GM23338 (cell line): Measurements from ENCODE around the gene AP3B2. TPM values are rescaled to one million over a fixed set of nuclear protein-coding genes. Genes with fewer than 3 reads are reported as not detected.

Source experiments
- ATAC-seq: fragments of 200-7000 bp; cut with Tn5 transposase; 3 replicates; pipeline ENCODE4 v1.9.1; 2020
- DNase-seq: peaks from one replicate; pipeline ENCODE4 v3.0.0-alpha.2; 2015; ENCODE audit warnings: low spot score
- H2AFZ ChIP-seq: fragments of 200-600 bp; sonication (generic); 2 replicates; pipeline ENCODE4 v1.8.0; 2016; ENCODE audit warnings: antibody characterized with exemption, mild to moderate bottlenecking, moderate library complexity
- H3F3A ChIP-seq: fragments of 200-600 bp; sonication (generic); replicated peaks from 2 replicates; pipeline ENCODE4 v1.8.0; 2017; ENCODE audit warnings: antibody characterized with exemption, mixed run types, low read depth
- H3K27ac ChIP-seq: fragments of 200-600 bp; sonication (generic); 2 replicates; pipeline ENCODE4 v1.6.1; 2016; ENCODE audit warnings: low read depth
- H3K27me3 ChIP-seq: fragments of 200-600 bp; sonication (generic); 2 replicates; pipeline ENCODE4 v1.8.0; 2016; ENCODE audit warnings: mild to moderate bottlenecking, mixed run types, moderate library complexity; ENCODE audit not compliant: insufficient read depth
- H3K36me3 ChIP-seq: fragments of 200-600 bp; sonication (generic); 2 replicates; pipeline ENCODE4 v1.8.0; 2016; ENCODE audit warnings: mild to moderate bottlenecking; ENCODE audit not compliant: insufficient read depth
- H3K4me1 ChIP-seq: fragments of 200-600 bp; sonication (generic); 2 replicates; pipeline ENCODE4 v1.8.0; 2016; ENCODE audit warnings: mild to moderate bottlenecking, moderate library complexity; ENCODE audit not compliant: insufficient read depth
- H3K4me2 ChIP-seq: fragments of 200-600 bp; sonication (generic); 2 replicates; pipeline ENCODE4 v1.7.1; 2017; ENCODE audit warnings: mixed run types
- H3K4me3 ChIP-seq: fragments of 200-600 bp; sonication (generic); 2 replicates; pipeline ENCODE4 v1.6.1; 2016; ENCODE audit warnings: mixed run types
- H3K79me2 ChIP-seq: fragments of 200-600 bp; sonication (generic); replicated peaks from 2 replicates; pipeline ENCODE4 v1.8.0; 2017; ENCODE audit warnings: mild to moderate bottlenecking; ENCODE audit not compliant: insufficient read depth
- H3K9me2 ChIP-seq: fragments of 200-600 bp; sonication (generic); 2 replicates; pipeline ENCODE4 v1.8.0; 2017; ENCODE audit not compliant: insufficient read depth
- H4K20me1 ChIP-seq: fragments of 200-600 bp; sonication (generic); replicated peaks from 2 replicates; pipeline ENCODE4 v1.8.0; 2017; ENCODE audit warnings: mild to moderate bottlenecking; ENCODE audit not compliant: insufficient read depth
- H3K27ac Mint-ChIP-seq: 2 replicates; pipeline ENCODE4 v1.8.0; 2020; ENCODE audit warnings: inconsistent platforms, mild to moderate bottlenecking, moderate library complexity, mixed read lengths
- H3K27me3 Mint-ChIP-seq: 3 replicates; pipeline ENCODE4 v1.8.0; 2022; ENCODE audit warnings: low read depth, mild to moderate bottlenecking, moderate library complexity, mixed read lengths, inconsistent platforms; ENCODE audit not compliant: insufficient read depth, poor library complexity
- H3K36me3 Mint-ChIP-seq: 3 replicates; pipeline ENCODE4 v1.8.0; 2021; ENCODE audit warnings: low read depth, mild to moderate bottlenecking, inconsistent platforms, moderate library complexity, mixed read lengths
- H3K4me1 Mint-ChIP-seq: 3 replicates; pipeline ENCODE4 v1.8.0; 2020; ENCODE audit warnings: mild to moderate bottlenecking, inconsistent platforms, mixed read lengths
- H3K4me3 Mint-ChIP-seq: 3 replicates; pipeline ENCODE4 v1.8.0; 2021; ENCODE audit warnings: moderate library complexity, mild to moderate bottlenecking, inconsistent platforms, mixed read lengths
- H3K9me3 Mint-ChIP-seq: 3 replicates; pipeline ENCODE4 v1.8.0; 2020; ENCODE audit warnings: moderate library complexity, mild to moderate bottlenecking, inconsistent platforms, mixed read lengths
- CREB1 ChIP-seq: fragments of 250-450 bp; sonication (Bioruptor Pico); IDR thresholded peaks from 2 replicates; pipeline ENCODE4 v1.5.0; 2020; ENCODE audit warnings: low read depth, mild to moderate bottlenecking, moderate library complexity
- EZH2 ChIP-seq: fragments of 200-600 bp; sonication (generic); IDR thresholded peaks from one replicate; pipeline ENCODE4 v1.8.0; 2017; ENCODE audit warnings: antibody characterized with exemption, mild to moderate bottlenecking, low read depth; ENCODE audit not compliant: unreplicated experiment
- EZH2phosphoT487 ChIP-seq: fragments of 200-600 bp; sonication (generic); IDR thresholded peaks from one replicate; pipeline ENCODE4 v1.8.1; 2018; ENCODE audit warnings: antibody characterized with exemption; ENCODE audit not compliant: unreplicated experiment
- JUNB ChIP-seq: IDR thresholded peaks from one replicate; pipeline ENCODE4 v1.6.1; 2016; ENCODE audit warnings: antibody characterized with exemption; ENCODE audit not compliant: unreplicated experiment
- POLR2AphosphoS5 ChIP-seq: IDR thresholded peaks from 2 replicates; pipeline ENCODE4 v1.6.1; 2016; ENCODE audit warnings: antibody characterized with exemption, low read depth
- STAT1 ChIP-seq: IDR thresholded peaks from one replicate; pipeline ENCODE4 v1.6.1; 2016; ENCODE audit warnings: antibody characterized with exemption; ENCODE audit not compliant: unreplicated experiment
- ZNF114 ChIP-seq: fragments of 250-450 bp; sonication (Bioruptor Pico); IDR thresholded peaks from 2 replicates; pipeline ENCODE4 v1.5.0; 2020; ENCODE audit warnings: mild to moderate bottlenecking, moderate library complexity
- ZNF331 ChIP-seq: fragments of 250-450 bp; sonication (Bioruptor Pico); IDR thresholded peaks from 2 replicates; pipeline ENCODE4 v1.5.0; 2020; ENCODE audit warnings: low read depth, mild to moderate bottlenecking, moderate library complexity
- polyA plus RNA-seq: library from polyadenylated mRNA; unstranded; fragments of >200 nt; fragmentation: Nextera tagmentation; extraction: Ambion mirVana; gene quantifications from 2 replicates; pipeline ENCODE4 v1.2.1, GENCODE V29; 2016
- total RNA-seq: library from RNA; depleted of rRNA; stranded (reverse); fragments of >200 nt; shearing (Covaris generic); gene quantifications from 2 replicates; pipeline ENCODE4 v1.2.3, GENCODE V29; 2014
- TF ChIP-seq, protein P1 (sequence below): IDR thresholded peaks from one replicate; pipeline ENCODE4 v1.6.1; 2018; ENCODE audit warnings: antibody characterized with exemption; ENCODE audit not compliant: unreplicated experiment
- TF ChIP-seq, protein P2 (sequence below): fragments of 250-450 bp; sonication (Bioruptor Pico); IDR thresholded peaks from 2 replicates; pipeline ENCODE4 v1.5.0; 2020; ENCODE audit warnings: mild to moderate bottlenecking, moderate library complexity
- TF ChIP-seq, protein P3 (sequence below), 2 experiments: fragments of 200-600 bp in 1 of 2; sonication (generic) in 1 of 2; conservative IDR thresholded peaks; 2 replicates each; pipeline versions ENCODE4 v1.5.1 to v1.6.1; 2016 to 2017; ENCODE audit warnings: antibody characterized with exemption in 2 of 2, low read depth in 2 of 2, mild to moderate bottlenecking in 2 of 2, moderate library complexity in 1 of 2
- TF ChIP-seq, protein P4 (sequence below): IDR thresholded peaks from 2 replicates; pipeline ENCODE4 v1.6.1; 2016; ENCODE audit warnings: antibody characterized with exemption

The AP3B2 gene
- total and polyA plus RNA-seq, 2 experiments from 2014 or later: 9.5 to 19.2 TPM

DNA sequence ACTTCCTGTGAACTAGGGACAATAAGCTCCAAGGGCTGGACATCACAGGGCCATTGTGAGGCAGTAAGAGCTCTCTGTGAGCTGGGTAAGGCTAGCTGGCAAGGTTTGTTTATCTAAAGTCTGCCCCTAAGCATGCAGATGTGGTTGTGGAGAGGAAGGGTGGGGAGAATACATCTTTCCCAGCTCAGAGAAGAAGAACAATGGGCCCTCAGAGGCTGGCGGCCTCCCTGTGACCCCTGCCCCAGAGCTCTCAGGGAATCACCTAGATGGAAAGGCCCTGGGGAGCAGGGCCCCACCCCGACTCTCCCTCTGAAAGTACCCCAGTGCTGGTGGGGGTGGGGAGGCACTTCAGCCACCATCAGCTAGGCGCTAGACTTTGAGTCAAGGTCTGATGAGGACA, 4.3 kb upstream of the AP3B2 start:
- Mint-ChIP-seq H3K27me3 (peaks cover 14% of the 10 kb centered on the region), H3K4me1 (peaks cover 5% of the 10 kb centered on the region; the same call in 2 of the 3 replicates), H3K9me3 (peaks cover 15% of the 10 kb centered on the region), H3K36me3 (peaks cover 8% of the 10 kb centered on the region; the same call in 1 of the 3 replicates), H3K4me3 (no peak overlapping the region), H3K27ac (no peak overlapping the region)
- H3K36me3 ChIP-seq: no peaks in the 10 kb centered on the region
- no peaks in the 10 kb centered on the region for H4K20me1 ChIP-seq
- no peak overlapping the region for H3K4me3 ChIP-seq
- H3K27me3 ChIP-seq: peaks cover 9% of the 10 kb centered on the region
- H3K79me2 ChIP-seq: no peaks in the 10 kb centered on the region
- H3K9me2 ChIP-seq: 0 out of 2 replicates have a peak, but pooled peaks cover 7% of the 10 kb centered on the region
- H3F3A ChIP-seq: no peaks in the 10 kb centered on the region
- DNase-seq (no peak), ATAC-seq (no peak)
- H3K4me1 ChIP-seq: peaks cover 6% of the 10 kb centered on the region
- no peak for TF ChIP-seq EZH2
- no peak for TF ChIP-seq STAT1
- TF ChIP-seq ZNF331 (CRISPR knock-in tag): no peak
- TF ChIP-seq CREB1 (CRISPR knock-in tag): no peak
- TF ChIP-seq, protein P1, sequence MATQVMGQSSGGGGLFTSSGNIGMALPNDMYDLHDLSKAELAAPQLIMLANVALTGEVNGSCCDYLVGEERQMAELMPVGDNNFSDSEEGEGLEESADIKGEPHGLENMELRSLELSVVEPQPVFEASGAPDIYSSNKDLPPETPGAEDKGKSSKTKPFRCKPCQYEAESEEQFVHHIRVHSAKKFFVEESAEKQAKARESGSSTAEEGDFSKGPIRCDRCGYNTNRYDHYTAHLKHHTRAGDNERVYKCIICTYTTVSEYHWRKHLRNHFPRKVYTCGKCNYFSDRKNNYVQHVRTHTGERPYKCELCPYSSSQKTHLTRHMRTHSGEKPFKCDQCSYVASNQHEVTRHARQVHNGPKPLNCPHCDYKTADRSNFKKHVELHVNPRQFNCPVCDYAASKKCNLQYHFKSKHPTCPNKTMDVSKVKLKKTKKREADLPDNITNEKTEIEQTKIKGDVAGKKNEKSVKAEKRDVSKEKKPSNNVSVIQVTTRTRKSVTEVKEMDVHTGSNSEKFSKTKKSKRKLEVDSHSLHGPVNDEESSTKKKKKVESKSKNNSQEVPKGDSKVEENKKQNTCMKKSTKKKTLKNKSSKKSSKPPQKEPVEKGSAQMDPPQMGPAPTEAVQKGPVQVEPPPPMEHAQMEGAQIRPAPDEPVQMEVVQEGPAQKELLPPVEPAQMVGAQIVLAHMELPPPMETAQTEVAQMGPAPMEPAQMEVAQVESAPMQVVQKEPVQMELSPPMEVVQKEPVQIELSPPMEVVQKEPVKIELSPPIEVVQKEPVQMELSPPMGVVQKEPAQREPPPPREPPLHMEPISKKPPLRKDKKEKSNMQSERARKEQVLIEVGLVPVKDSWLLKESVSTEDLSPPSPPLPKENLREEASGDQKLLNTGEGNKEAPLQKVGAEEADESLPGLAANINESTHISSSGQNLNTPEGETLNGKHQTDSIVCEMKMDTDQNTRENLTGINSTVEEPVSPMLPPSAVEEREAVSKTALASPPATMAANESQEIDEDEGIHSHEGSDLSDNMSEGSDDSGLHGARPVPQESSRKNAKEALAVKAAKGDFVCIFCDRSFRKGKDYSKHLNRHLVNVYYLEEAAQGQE: no peak
- TF ChIP-seq, protein P2, sequence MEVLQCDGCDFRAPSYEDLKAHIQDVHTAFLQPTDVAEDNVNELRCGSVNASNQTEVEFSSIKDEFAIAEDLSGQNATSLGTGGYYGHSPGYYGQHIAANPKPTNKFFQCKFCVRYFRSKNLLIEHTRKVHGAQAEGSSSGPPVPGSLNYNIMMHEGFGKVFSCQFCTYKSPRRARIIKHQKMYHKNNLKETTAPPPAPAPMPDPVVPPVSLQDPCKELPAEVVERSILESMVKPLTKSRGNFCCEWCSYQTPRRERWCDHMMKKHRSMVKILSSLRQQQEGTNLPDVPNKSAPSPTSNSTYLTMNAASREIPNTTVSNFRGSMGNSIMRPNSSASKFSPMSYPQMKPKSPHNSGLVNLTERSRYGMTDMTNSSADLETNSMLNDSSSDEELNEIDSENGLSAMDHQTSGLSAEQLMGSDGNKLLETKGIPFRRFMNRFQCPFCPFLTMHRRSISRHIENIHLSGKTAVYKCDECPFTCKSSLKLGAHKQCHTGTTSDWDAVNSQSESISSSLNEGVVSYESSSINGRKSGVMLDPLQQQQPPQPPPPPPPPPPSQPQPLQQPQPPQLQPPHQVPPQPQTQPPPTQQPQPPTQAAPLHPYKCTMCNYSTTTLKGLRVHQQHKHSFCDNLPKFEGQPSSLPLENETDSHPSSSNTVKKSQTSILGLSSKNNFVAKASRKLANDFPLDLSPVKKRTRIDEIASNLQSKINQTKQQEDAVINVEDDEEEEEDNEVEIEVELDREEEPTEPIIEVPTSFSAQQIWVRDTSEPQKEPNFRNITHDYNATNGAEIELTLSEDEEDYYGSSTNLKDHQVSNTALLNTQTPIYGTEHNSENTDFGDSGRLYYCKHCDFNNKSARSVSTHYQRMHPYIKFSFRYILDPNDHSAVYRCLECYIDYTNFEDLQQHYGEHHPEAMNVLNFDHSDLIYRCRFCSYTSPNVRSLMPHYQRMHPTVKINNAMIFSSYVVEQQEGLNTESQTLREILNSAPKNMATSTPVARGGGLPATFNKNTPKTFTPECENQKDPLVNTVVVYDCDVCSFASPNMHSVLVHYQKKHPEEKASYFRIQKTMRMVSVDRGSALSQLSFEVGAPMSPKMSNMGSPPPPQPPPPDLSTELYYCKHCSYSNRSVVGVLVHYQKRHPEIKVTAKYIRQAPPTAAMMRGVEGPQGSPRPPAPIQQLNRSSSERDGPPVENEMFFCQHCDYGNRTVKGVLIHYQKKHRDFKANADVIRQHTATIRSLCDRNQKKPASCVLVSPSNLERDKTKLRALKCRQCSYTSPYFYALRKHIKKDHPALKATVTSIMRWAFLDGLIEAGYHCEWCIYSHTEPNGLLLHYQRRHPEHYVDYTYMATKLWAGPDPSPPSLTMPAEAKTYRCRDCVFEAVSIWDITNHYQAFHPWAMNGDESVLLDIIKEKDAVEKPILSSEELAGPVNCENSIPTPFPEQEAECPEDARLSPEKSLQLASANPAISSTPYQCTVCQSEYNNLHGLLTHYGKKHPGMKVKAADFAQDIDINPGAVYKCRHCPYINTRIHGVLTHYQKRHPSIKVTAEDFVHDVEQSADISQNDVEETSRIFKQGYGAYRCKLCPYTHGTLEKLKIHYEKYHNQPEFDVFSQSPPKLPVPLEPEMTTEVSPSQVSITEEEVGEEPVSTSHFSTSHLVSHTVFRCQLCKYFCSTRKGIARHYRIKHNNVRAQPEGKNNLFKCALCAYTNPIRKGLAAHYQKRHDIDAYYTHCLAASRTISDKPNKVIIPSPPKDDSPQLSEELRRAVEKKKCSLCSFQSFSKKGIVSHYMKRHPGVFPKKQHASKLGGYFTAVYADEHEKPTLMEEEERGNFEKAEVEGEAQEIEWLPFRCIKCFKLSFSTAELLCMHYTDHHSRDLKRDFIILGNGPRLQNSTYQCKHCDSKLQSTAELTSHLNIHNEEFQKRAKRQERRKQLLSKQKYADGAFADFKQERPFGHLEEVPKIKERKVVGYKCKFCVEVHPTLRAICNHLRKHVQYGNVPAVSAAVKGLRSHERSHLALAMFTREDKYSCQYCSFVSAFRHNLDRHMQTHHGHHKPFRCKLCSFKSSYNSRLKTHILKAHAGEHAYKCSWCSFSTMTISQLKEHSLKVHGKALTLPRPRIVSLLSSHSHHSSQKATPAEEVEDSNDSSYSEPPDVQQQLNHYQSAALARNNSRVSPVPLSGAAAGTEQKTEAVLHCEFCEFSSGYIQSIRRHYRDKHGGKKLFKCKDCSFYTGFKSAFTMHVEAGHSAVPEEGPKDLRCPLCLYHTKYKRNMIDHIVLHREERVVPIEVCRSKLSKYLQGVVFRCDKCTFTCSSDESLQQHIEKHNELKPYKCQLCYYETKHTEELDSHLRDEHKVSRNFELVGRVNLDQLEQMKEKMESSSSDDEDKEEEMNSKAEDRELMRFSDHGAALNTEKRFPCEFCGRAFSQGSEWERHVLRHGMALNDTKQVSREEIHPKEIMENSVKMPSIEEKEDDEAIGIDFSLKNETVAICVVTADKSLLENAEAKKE (CRISPR knock-in tag): no peak
- TF ChIP-seq JUNB: no peak
- TF ChIP-seq EZH2phosphoT487: no peak
- no peak for TF ChIP-seq ZNF114 (CRISPR knock-in tag)
- TF ChIP-seq POLR2AphosphoS5: no peak
- TF ChIP-seq, protein P3, sequence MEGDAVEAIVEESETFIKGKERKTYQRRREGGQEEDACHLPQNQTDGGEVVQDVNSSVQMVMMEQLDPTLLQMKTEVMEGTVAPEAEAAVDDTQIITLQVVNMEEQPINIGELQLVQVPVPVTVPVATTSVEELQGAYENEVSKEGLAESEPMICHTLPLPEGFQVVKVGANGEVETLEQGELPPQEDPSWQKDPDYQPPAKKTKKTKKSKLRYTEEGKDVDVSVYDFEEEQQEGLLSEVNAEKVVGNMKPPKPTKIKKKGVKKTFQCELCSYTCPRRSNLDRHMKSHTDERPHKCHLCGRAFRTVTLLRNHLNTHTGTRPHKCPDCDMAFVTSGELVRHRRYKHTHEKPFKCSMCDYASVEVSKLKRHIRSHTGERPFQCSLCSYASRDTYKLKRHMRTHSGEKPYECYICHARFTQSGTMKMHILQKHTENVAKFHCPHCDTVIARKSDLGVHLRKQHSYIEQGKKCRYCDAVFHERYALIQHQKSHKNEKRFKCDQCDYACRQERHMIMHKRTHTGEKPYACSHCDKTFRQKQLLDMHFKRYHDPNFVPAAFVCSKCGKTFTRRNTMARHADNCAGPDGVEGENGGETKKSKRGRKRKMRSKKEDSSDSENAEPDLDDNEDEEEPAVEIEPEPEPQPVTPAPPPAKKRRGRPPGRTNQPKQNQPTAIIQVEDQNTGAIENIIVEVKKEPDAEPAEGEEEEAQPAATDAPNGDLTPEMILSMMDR (conservative IDR thresholded peaks at IDR 0.05; ENCODE audit: low read depth in 2 of 2): no peak
- TF ChIP-seq, protein P4, sequence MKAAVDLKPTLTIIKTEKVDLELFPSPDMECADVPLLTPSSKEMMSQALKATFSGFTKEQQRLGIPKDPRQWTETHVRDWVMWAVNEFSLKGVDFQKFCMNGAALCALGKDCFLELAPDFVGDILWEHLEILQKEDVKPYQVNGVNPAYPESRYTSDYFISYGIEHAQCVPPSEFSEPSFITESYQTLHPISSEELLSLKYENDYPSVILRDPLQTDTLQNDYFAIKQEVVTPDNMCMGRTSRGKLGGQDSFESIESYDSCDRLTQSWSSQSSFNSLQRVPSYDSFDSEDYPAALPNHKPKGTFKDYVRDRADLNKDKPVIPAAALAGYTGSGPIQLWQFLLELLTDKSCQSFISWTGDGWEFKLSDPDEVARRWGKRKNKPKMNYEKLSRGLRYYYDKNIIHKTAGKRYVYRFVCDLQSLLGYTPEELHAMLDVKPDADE: no peak
- H3K27ac ChIP-seq: no peak overlapping the region
- H3K4me2 ChIP-seq: no peak overlapping the region
- no peak overlapping the region for H2AFZ ChIP-seq
